Fibroblast of skin of left quadriceps (primary cell): ENCODE results near the gene PRKRA.
"Not testable (repeated sequence)": the region's sequence is repeated elsewhere in the genome, so short reads cannot be mapped to it uniquely, and the experiment has no call there.

Experiments
- DNase-seq, 2 experiments: peaks; one replicate each; pipeline ENCODE4 v3.0.0-alpha.2; 2013; ENCODE audit warnings: low read depth in 2 of 2

The PRKRA gene

GRCh38 chr2:178450774-178451525 lies at the start of gene PRKRA, which contains the start of gene PJVK:
Gene PRKRA (minus strand): TSS chr2:178451175. CDS start chr2:178451030, 145 bp downstream.
Gene PJVK (plus strand): TSS chr2:178451378. CDS start chr2:178453410, 2,032 bp downstream.
- DNase-seq = peak; percentile 93 to 94

- no peak for DNase-seq
Observed at GRCh38 chr2:178499640-178500039, 48.7 kb upstream of the PRKRA start.

- DNase-seq = no peak
Observed at GRCh38 chr2:178498137-178498536, 47.2 kb upstream of the PRKRA start.

GRCh38 chr2:178496049-178496448 lies 45.1 kb upstream of the PRKRA start:
- DNase-seq = no peak

- DNase-seq = no peak
Observed at GRCh38 chr2:178491612-178492011, 40.6 kb upstream of the PRKRA start.

GRCh38 chr2:178485356-178485755 lies 34.4 kb upstream of the PRKRA start:
- DNase-seq = no peak

- DNase-seq = no peak
Observed at GRCh38 chr2:178484245-178485041, 33.5 kb upstream of the PRKRA start.

- no peak for DNase-seq
Observed at GRCh38 chr2:178482437-178482836, 31.5 kb upstream of the PRKRA start.

GRCh38 chr2:178480227-178481181 lies 29.5 kb upstream of the PRKRA start, which contains the start of gene PLEKHA3:
Gene PLEKHA3 (plus strand): TSS chr2:178480457. CDS start chr2:178480870, 413 bp downstream.
- peak; percentile 84 for DNase-seq

- DNase-seq = no peak
Observed at GRCh38 chr2:178479758-178480226, 28.8 kb upstream of the PRKRA start.

- DNase-seq = no peak
Observed at GRCh38 chr2:178479275-178479616, 28.3 kb upstream of the PRKRA start.

- peak; percentile 53 to 55 for DNase-seq
Observed at GRCh38 chr2:178478439-178479274, 27.7 kb upstream of the PRKRA start, which contains the start of gene FKBP7. Gene FKBP7 (minus strand): TSS chr2:178478600. CDS start chr2:178478499, 101 bp downstream.

- DNase-seq = no peak
Observed at GRCh38 chr2:178478130-178478438, 27.1 kb upstream of the PRKRA start.

- DNase-seq = no peak
Observed at GRCh38 chr2:178477443-178478129, 26.6 kb upstream of the PRKRA start.

- no peak for DNase-seq
Observed at GRCh38 chr2:178476477-178476876, 25.5 kb upstream of the PRKRA start.

GRCh38 chr2:178474560-178474959 lies 23.6 kb upstream of the PRKRA start:
- no peak for DNase-seq

- no peak for DNase-seq
Observed at GRCh38 chr2:178473931-178474330, 23.0 kb upstream of the PRKRA start.

GRCh38 chr2:178473373-178473772 lies 22.4 kb upstream of the PRKRA start:
- DNase-seq = no peak

- DNase-seq = not testable (repeated sequence)
Observed at GRCh38 chr2:178471313-178471712, 20.3 kb upstream of the PRKRA start.

GRCh38 chr2:178469219-178469849 lies 18.4 kb upstream of the PRKRA start:
- DNase-seq = no peak
